PC-9 (cell line): ENCODE data around the gene DNMT3A. TPM values are rescaled to one million over a fixed set of nuclear protein-coding genes. Genes with fewer than 3 reads are reported as not detected.
"Not testable (repeated sequence)": the region's sequence is repeated elsewhere in the genome, so short reads cannot be mapped to it uniquely, and the experiment has no call there.

Experiments
- BruUV-seq: library from RNA; stranded (reverse); fragments of 400-500 nt; replicated peaks from 2 replicates; lab custom pipeline; 2021; lab: Mats Ljungman, UMichigan
- CTCF ChIA-PET: fragments of 300-600 bp; sonication (Branson Sonifier 250); formaldehyde crosslinking; loops from one replicate; lab custom pipeline; 2022; ENCODE audit warnings: antibody characterized with exemption; lab: Charles Lee
- POLR2A ChIA-PET: fragments of 300-600 bp; sonication (Branson Sonifier 250); formaldehyde crosslinking; loops from one replicate; lab custom pipeline; 2022; ENCODE audit warnings: antibody characterized with exemption; ENCODE audit not compliant: unreplicated experiment; lab: Charles Lee
- DNase-seq, 2 experiments: peaks; one replicate each; pipeline versions ENCODE4 v3.0.0 to v3.0.0-alpha.2; 2015 to 2022; ENCODE audit warnings: mixed read lengths in 1 of 2
- H2AFZ ChIP-seq: fragments of 200-600 bp; sonication (generic); 2 replicates; pipeline ENCODE4 v1.8.1; 2017; ENCODE audit warnings: antibody characterized with exemption
- H3F3A ChIP-seq: fragments of 200-600 bp; sonication (generic); 2 replicates; pipeline ENCODE4 v1.8.1; 2017; ENCODE audit warnings: antibody characterized with exemption, mild to moderate bottlenecking, low read depth; ENCODE audit not compliant: insufficient read depth
- H3K27ac ChIP-seq: fragments of 200-600 bp; sonication (generic); 2 replicates; pipeline ENCODE4 v1.6.1; 2016; ENCODE audit warnings: mixed run types
- H3K27me3 ChIP-seq: fragments of 200-600 bp; sonication (generic); 2 replicates; pipeline ENCODE4 v1.6.1; 2016; ENCODE audit warnings: low read depth, mixed run types; ENCODE audit not compliant: insufficient read depth
- H3K36me3 ChIP-seq: fragments of 200-600 bp; sonication (generic); 2 replicates; pipeline ENCODE4 v1.6.1; 2016; ENCODE audit warnings: low read depth, mixed run types
- H3K4me1 ChIP-seq: fragments of 200-600 bp; sonication (generic); replicated peaks from 2 replicates; pipeline ENCODE4 v1.6.1; 2016; ENCODE audit warnings: mixed run types; ENCODE audit not compliant: insufficient read depth
- H3K4me2 ChIP-seq: fragments of 200-600 bp; sonication (generic); 2 replicates; pipeline ENCODE4 v1.6.1; 2017; ENCODE audit warnings: mixed run types
- H3K4me3 ChIP-seq: fragments of 200-600 bp; sonication (generic); 2 replicates; pipeline ENCODE4 v1.6.1; 2016; ENCODE audit warnings: mixed run types
- H3K79me2 ChIP-seq: fragments of 200-600 bp; sonication (generic); 2 replicates; pipeline ENCODE4 v1.6.1; 2017; ENCODE audit warnings: low read depth, mixed run types
- H3K9me2 ChIP-seq: fragments of 200-600 bp; sonication (generic); 2 replicates; pipeline ENCODE4 v1.8.1; 2017; ENCODE audit warnings: mild to moderate bottlenecking; ENCODE audit not compliant: insufficient read depth
- H3K9me3 ChIP-seq: fragments of 200-600 bp; sonication (generic); 2 replicates; pipeline ENCODE4 v1.8.1; 2016; ENCODE audit warnings: low read depth; ENCODE audit not compliant: insufficient read depth
- H4K20me1 ChIP-seq: fragments of 200-600 bp; sonication (generic); 2 replicates; pipeline ENCODE4 v1.8.1; 2017; ENCODE audit not compliant: insufficient read depth
- EZH2 ChIP-seq: fragments of 200-600 bp; sonication (generic); IDR thresholded peaks from 2 replicates; pipeline ENCODE4 v1.8.0; 2017; ENCODE audit warnings: antibody characterized with exemption, low read depth
- intact Hi-C: fragments of 100-400 bp; cut with micrococcal nuclease; formaldehyde crosslinking; loops from one replicate; pipeline ENCODE4 v1.10.0; 2022; ENCODE audit not compliant: unreplicated experiment
- total RNA-seq: library from RNA; stranded (reverse); gene quantifications from 2 replicates; pipeline ENCODE4 v1.2.3, GENCODE V29; 2021
- TF ChIP-seq, protein P1 (sequence below): fragments of 200-600 bp; sonication (generic); conservative IDR thresholded peaks from 2 replicates; pipeline ENCODE4 v1.6.1; 2017; ENCODE audit warnings: mixed run types, antibody characterized with exemption, mild to moderate bottlenecking, moderate library complexity

Gene DNMT3A
- total RNA-seq, 1 experiment from 2014 or later, result 38.9 TPM

DNA sequence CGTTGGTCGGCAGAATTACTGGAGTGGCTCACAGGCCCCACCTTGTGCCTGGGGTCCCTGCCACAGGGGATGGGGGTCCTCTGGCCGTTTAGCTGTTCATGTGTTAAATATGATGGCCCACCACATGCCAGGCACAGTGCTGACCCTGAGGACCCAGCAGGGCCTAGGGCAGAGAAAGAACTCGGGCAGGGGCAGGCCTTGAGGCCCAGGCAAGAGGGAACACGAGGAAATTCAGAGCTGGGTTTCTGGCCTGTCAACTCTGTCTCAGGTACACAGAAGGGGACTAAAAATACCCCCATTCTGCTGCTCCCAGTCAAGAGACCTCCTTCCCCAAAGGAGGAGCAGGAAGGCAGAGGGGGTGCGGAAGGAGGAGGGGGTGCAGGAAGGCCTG lies 66.2 kb downstream of the DNMT3A start:
- Histone ChIP-seq H2AFZ (no peak overlapping the region), H3K27ac (no peak overlapping the region), H3K79me2 (no peaks in the 10 kb centered on the region), H3K27me3 (no peaks in the 10 kb centered on the region), H4K20me1 (no peaks in the 10 kb centered on the region), H3K4me1 (no peaks in the 10 kb centered on the region), H3K9me3 (no peaks in the 10 kb centered on the region), H3K4me3 (no peak overlapping the region), H3K4me2 (no peak overlapping the region), H3F3A (no peaks in the 10 kb centered on the region), H3K36me3 (no peaks in the 10 kb centered on the region), H3K9me2 (no peaks in the 10 kb centered on the region)
- DNase-seq, result peak in 1 of 2 experiments; percentile 11
- ChIA-PET CTCF (no interaction called here), POLR2A (no interaction called here)
- no TSS peak for BruUV-seq
- no peak for TF ChIP-seq EZH2
- TF ChIP-seq, protein P1, sequence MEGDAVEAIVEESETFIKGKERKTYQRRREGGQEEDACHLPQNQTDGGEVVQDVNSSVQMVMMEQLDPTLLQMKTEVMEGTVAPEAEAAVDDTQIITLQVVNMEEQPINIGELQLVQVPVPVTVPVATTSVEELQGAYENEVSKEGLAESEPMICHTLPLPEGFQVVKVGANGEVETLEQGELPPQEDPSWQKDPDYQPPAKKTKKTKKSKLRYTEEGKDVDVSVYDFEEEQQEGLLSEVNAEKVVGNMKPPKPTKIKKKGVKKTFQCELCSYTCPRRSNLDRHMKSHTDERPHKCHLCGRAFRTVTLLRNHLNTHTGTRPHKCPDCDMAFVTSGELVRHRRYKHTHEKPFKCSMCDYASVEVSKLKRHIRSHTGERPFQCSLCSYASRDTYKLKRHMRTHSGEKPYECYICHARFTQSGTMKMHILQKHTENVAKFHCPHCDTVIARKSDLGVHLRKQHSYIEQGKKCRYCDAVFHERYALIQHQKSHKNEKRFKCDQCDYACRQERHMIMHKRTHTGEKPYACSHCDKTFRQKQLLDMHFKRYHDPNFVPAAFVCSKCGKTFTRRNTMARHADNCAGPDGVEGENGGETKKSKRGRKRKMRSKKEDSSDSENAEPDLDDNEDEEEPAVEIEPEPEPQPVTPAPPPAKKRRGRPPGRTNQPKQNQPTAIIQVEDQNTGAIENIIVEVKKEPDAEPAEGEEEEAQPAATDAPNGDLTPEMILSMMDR, result no peak
- intact Hi-C loops, result no loop called here

DNA sequence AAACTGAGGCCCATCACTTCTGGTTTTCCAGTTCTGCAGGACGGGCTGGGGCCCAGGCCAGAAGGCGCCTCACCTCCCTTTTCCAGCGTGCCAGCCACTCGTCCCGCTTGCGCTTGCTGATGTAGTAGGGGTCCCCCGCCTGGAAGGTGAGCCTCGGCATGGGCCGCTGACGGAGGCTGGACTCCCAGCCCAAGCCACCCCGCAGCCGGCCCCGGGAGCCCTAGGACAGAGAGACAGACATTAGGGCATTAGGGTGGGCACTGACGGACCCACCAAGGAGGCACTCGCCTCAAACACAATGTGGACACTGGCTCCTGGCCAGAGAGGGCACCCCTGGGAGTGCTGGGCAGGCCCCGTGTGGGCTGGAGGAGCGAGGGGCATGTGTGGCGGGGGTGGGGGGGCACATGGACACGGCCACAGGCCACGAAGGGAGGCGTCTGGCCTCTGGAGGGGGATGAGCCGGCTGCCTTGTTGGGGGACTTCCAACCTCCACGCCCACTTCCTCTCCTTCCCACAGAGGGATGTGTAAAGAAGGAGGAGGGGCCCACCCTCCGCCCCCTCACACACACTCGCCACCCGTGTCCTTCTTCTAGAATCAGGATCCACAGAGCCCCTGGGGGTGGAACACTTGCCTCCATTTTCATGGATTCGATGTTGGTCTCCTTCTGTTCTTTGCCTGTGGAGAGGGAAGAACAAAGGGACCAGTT lies 66.7 kb downstream of the DNMT3A start:
- H3K36me3 ChIP-seq, result no peaks in the 10 kb centered on the region
- H3K4me3 ChIP-seq, result no peak overlapping the region
- intact Hi-C loops, result no loop called here
- ChIA-PET CTCF (no interaction called here), POLR2A (no interaction called here)
- no peak overlapping the region for H3K4me2 ChIP-seq
- no peak for TF ChIP-seq EZH2
- TF ChIP-seq, protein P1, result no peak
- no peaks in the 10 kb centered on the region for H4K20me1 ChIP-seq
- DNase-seq, result peak in 1 of 2 experiments; percentile 26
- H3K9me3 ChIP-seq, result no peaks in the 10 kb centered on the region
- H3K4me1 ChIP-seq, result no peaks in the 10 kb centered on the region
- no peaks in the 10 kb centered on the region for H3F3A ChIP-seq
- no peaks in the 10 kb centered on the region for H3K9me2 ChIP-seq
- H2AFZ ChIP-seq, result no peak overlapping the region
- H3K27me3 ChIP-seq, result no peaks in the 10 kb centered on the region
- H3K27ac ChIP-seq, result no peak overlapping the region
- H3K79me2 ChIP-seq, result no peaks in the 10 kb centered on the region
- no TSS peak for BruUV-seq

DNA sequence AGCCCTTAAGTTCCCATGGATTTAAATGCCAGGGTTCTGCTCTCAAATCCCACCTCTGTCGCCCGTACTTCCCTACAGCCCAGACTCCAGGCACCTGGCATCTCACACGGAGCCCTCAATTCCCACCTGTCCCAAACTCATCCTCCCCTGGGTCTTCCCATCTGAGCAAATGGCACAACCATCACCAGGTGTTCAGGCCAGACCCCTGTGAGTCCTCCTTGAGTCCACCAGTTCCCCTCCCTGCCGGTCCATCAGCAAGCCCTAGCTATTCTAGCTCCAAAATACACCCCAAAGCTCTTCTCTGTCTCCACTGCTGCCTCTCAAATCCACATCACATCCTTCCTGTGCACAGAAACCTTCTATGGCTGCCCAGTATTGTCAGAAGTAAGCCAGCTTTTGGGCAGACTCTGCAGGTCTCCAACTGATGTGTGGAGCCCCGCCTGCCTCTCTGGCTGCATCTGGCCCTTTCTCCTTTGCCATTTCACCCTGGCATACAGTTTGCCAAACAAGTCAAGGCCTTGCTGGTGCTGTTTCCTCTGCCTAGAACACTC lies 67.7 kb downstream of the DNMT3A start:
- no peak overlapping the region for H3K4me3 ChIP-seq
- BruUV-seq, result no TSS peak
- no peaks in the 10 kb centered on the region for H3K4me1 ChIP-seq
- H3K9me2 ChIP-seq, result no peaks in the 10 kb centered on the region
- H3K79me2 ChIP-seq, result no peaks in the 10 kb centered on the region
- H3F3A ChIP-seq, result no peaks in the 10 kb centered on the region
- POLR2A ChIA-PET, result no interaction called here
- H3K27me3 ChIP-seq, result no peaks in the 10 kb centered on the region
- TF ChIP-seq, protein P1, result no peak
- no peak for TF ChIP-seq EZH2
- CTCF ChIA-PET, result interaction anchor here (0.5 kb wide), 1 partner anchor 336 kb away, joined by 9 read pairs; no protein-coding TSS in a partner anchor
- H3K36me3 ChIP-seq, result no peaks in the 10 kb centered on the region
- H3K27ac ChIP-seq, result no peak overlapping the region
- no peaks in the 10 kb centered on the region for H3K9me3 ChIP-seq
- H3K4me2 ChIP-seq, result no peak overlapping the region
- DNase-seq, result peak in 1 of 2 experiments; percentile 26
- H2AFZ ChIP-seq, result no peak overlapping the region
- no peaks in the 10 kb centered on the region for H4K20me1 ChIP-seq
- intact Hi-C loops, result no loop called here

DNA sequence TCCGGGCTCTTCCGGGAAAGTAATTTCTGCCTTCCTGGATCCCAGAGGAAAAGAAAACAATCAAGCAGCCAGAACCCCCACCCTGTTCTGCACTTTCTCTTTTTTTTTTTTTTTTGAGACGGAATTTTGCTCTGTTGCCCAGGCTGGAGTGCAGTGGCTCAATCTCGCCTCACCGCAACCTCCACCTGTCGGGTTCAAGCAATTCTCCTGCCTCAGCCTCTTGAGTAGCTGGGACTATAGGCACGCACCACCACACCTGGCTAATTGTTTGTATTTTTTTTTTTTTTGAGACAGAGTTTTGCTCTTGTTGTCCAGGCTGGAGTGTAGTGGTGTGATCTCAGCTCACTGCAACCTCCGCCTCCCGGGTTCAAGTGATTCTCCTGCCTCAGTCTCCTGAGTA lies 69.0 kb downstream of the DNMT3A start:
- BruUV-seq, POLR2A ChIA-PET, H3K4me3 ChIP-seq, H3K4me1 ChIP-seq, H3K9me3 ChIP-seq, H3K4me2 ChIP-seq, H3K36me3 ChIP-seq, CTCF ChIA-PET, H3K27ac ChIP-seq, H3F3A ChIP-seq, DNase-seq, H3K27me3 ChIP-seq, H3K79me2 ChIP-seq, H4K20me1 ChIP-seq, H2AFZ ChIP-seq, H3K9me2 ChIP-seq, intact Hi-C loops: not testable (repeated sequence)
